ENCODE measurements around the gene CRYL1. TPM values are rescaled to one million over a fixed set of nuclear protein-coding genes. Genes with fewer than 3 reads are reported as not detected.

The CRYL1 gene
- total RNA-seq, 4 donors from 2014 or later, result 75.0 to 188 (median 145) TPM

- WGBS, 2 donors (ENCODE audit: low coverage in 1 of 2), result 52 to 65% methylated on average over 9 to 18 of the region's 18 CpGs
- Histone ChIP-seq H3K4me3 (no peak overlapping the region), H3K9me3 (no peaks in the 10 kb centered on the region), H3K36me3 (no peaks in the 10 kb centered on the region), H3K4me1 (no peaks in the 10 kb centered on the region), H3K27ac (peak overlapping the region in 1 of 4 donors; percentile 12), H3K27me3 (no peaks in the 10 kb centered on the region)
- TF ChIP-seq CTCF (IDR thresholded peaks at IDR 0.05), result no peak
- TF ChIP-seq EP300 (IDR thresholded peaks at IDR 0.05; ENCODE audit: low read depth), result no peak
- peak in 1 of 3 donors; percentile 13 for TF ChIP-seq POLR2AphosphoS5 (IDR thresholded peaks at IDR 0.05)
- no peak for TF ChIP-seq POLR2A (IDR thresholded peaks at IDR 0.05)
- DNase-seq, result peak; percentile 59
- in situ Hi-C loops (cut with MboI; ENCODE audit: low pct_ligation_motif_present in 1 of 4, low pct_unique_long_range_greater_than_20kb in 1 of 4, low sequenced_read_pairs in 3 of 4) (loop anchor here in 3 of 4 donors (25.0 kb wide), 4 partner anchors 236 to 436 kb away; partner anchors contain the start of genes GJB2 (in 2 of the 3), IL17D (in 1 of the 3) and XPO4 (in 1 of the 3)), intact Hi-C loops (cut with DNase I; ENCODE audit: low total_unique reads) (no loop called here)
Observed at GRCh38 chr13:20475927-20476691, 49.5 kb downstream of the CRYL1 start.

GRCh38 chr13:20474515-20474914 lies 51.1 kb downstream of the CRYL1 start:
- intact Hi-C loops (cut with DNase I; ENCODE audit: low total_unique reads) (no loop called here), in situ Hi-C loops (cut with MboI; ENCODE audit: low pct_ligation_motif_present in 1 of 4, low pct_unique_long_range_greater_than_20kb in 1 of 4, low sequenced_read_pairs in 3 of 4) (no loop called here)
- Histone ChIP-seq H3K4me3 (no peak overlapping the region), H3K36me3 (no peaks in the 10 kb centered on the region), H3K9me3 (no peaks in the 10 kb centered on the region), H3K27me3 (no peaks in the 10 kb centered on the region), H3K27ac (no peak overlapping the region), H3K4me1 (no peaks in the 10 kb centered on the region)
- 98% methylated on average over 3 of the region's 3 CpGs; no CpG with 5 or more reads in 1 of the 2 donors for WGBS, 2 donors (ENCODE audit: low coverage in 1 of 2)
- DNase-seq, result no peak
- TF ChIP-seq EP300 (IDR thresholded peaks at IDR 0.05; ENCODE audit: low read depth), result no peak
- TF ChIP-seq POLR2AphosphoS5 (IDR thresholded peaks at IDR 0.05), result no peak
- no peak for TF ChIP-seq POLR2A (IDR thresholded peaks at IDR 0.05)
- no peak for TF ChIP-seq CTCF (IDR thresholded peaks at IDR 0.05)

GRCh38 chr13:20473888-20474287 lies 51.8 kb downstream of the CRYL1 start:
- TF ChIP-seq EP300 (IDR thresholded peaks at IDR 0.05; ENCODE audit: low read depth) (no peak), POLR2AphosphoS5 (IDR thresholded peaks at IDR 0.05) (no peak), CTCF (IDR thresholded peaks at IDR 0.05) (no peak), POLR2A (IDR thresholded peaks at IDR 0.05) (no peak)
- no peak overlapping the region for H3K4me3 ChIP-seq
- no peaks in the 10 kb centered on the region for H3K27me3 ChIP-seq
- DNase-seq, result no peak
- in situ Hi-C loops (cut with MboI; ENCODE audit: low pct_ligation_motif_present in 1 of 4, low pct_unique_long_range_greater_than_20kb in 1 of 4, low sequenced_read_pairs in 3 of 4), result no loop called here
- no peaks in the 10 kb centered on the region for H3K9me3 ChIP-seq
- intact Hi-C loops (cut with DNase I; ENCODE audit: low total_unique reads), result no loop called here
- H3K27ac ChIP-seq, result no peak overlapping the region
- H3K4me1 ChIP-seq, result no peaks in the 10 kb centered on the region
- WGBS, 2 donors (ENCODE audit: low coverage in 1 of 2), result 82 to 100% methylated on average over 3 to 6 of the region's 6 CpGs
- H3K36me3 ChIP-seq, result no peaks in the 10 kb centered on the region

GRCh38 chr13:20473139-20473538 lies 52.5 kb downstream of the CRYL1 start:
- Histone ChIP-seq H3K9me3 (no peaks in the 10 kb centered on the region), H3K27me3 (no peaks in the 10 kb centered on the region), H3K4me1 (no peaks in the 10 kb centered on the region), H3K4me3 (no peak overlapping the region), H3K27ac (no peak overlapping the region), H3K36me3 (no peaks in the 10 kb centered on the region)
- no peak for TF ChIP-seq POLR2AphosphoS5 (IDR thresholded peaks at IDR 0.05)
- no peak for TF ChIP-seq EP300 (IDR thresholded peaks at IDR 0.05; ENCODE audit: low read depth)
- no peak for TF ChIP-seq POLR2A (IDR thresholded peaks at IDR 0.05)
- no peak for TF ChIP-seq CTCF (IDR thresholded peaks at IDR 0.05)
- intact Hi-C loops (cut with DNase I; ENCODE audit: low total_unique reads) (no loop called here), in situ Hi-C loops (cut with MboI; ENCODE audit: low pct_ligation_motif_present in 1 of 4, low pct_unique_long_range_greater_than_20kb in 1 of 4, low sequenced_read_pairs in 3 of 4) (no loop called here)
- DNase-seq, result no peak
- WGBS, 2 donors (ENCODE audit: low coverage in 1 of 2), result 91 to 96% methylated on average over 10 to 14 of the region's 14 CpGs

All from transverse colon (tissue), 4 donors.